ENCODE results near the gene SCNN1A. TPM values are rescaled to one million over a fixed set of nuclear protein-coding genes. Genes with fewer than 3 reads are reported as not detected.

SCNN1A gene
- total RNA-seq, 1 experiment from 2014 or later: 2.9 TPM

GRCh38 chr12:6424008-6424347 is 48.6 kb upstream of the SCNN1A start:
- H2AFZ ChIP-seq (ENCODE audit: low read length): 0 out of 2 replicates have a peak overlapping the region, but pooled peaks have one; percentile 6
- BruUV-seq (replicated peaks): no TSS peak

GRCh38 chr12:6423267-6424007 is 48.1 kb upstream of the SCNN1A start:
- POLR2A ChIA-PET (ENCODE audit: unreplicated experiment): no interaction called here
- Histone ChIP-seq H3K9ac (ENCODE audit: low read length) (no peak overlapping the region), H3F3A (ENCODE audit: low read length, unreplicated experiment) (no peaks in the 10 kb centered on the region), H3K9me3 (ENCODE audit: low read length) (no peaks in the 10 kb centered on the region), H3K27ac (ENCODE audit: low read length) (no peak overlapping the region), H3K4me3 (ENCODE audit: low read length) (no peak overlapping the region), H3K4me2 (ENCODE audit: low read length) (no peak overlapping the region), H3K27me3 (ENCODE audit: low read length) (no peaks in the 10 kb centered on the region), H2AFZ (ENCODE audit: low read length) (0 out of 2 replicates have a peak overlapping the region, but pooled peaks have one; percentile 6), H3K4me1 (ENCODE audit: insufficient read depth, low read length) (peaks cover 9% of the 10 kb centered on the region), H4K20me1 (ENCODE audit: low read length) (no peaks in the 10 kb centered on the region), H3K79me2 (ENCODE audit: low read length) (no peaks in the 10 kb centered on the region), H3K9me2 (replicated peaks; ENCODE audit: low read length) (no peaks in the 10 kb centered on the region), H3K36me3 (ENCODE audit: low read depth, low read length) (no peaks in the 10 kb centered on the region)
- TF ChIP-seq CTCF (conservative IDR thresholded peaks at IDR 0.05; ENCODE audit: low read depth, low read length) (peak; percentile 77), EZH2 (IDR thresholded peaks at IDR 0.05; ENCODE audit: low read length, unreplicated experiment) (no peak), EZH2phosphoT487 (IDR thresholded peaks at IDR 0.05; ENCODE audit: borderline replicate concordance, low read length) (no peak)
- peak; percentile 84 for DNase-seq
- intact Hi-C loops (cut with micrococcal nuclease): loop anchor here (1.0 to 5.0 kb wide), 4 partner anchors 42 to 134 kb away; partner anchors contain the start of genes GAPDH and IFFO1
- no TSS peak for BruUV-seq (replicated peaks)
- CTCF ChIA-PET: interaction anchor here (1.0 kb wide), 1 partner anchor 42 kb away, joined by 4 read pairs; no protein-coding TSS in a partner anchor
- peak; percentile 95 for ATAC-seq

More at GRCh38 chr12:6424008-6424347, 48.6 kb upstream of the SCNN1A start:
- H3K27me3 ChIP-seq (ENCODE audit: low read length): no peaks in the 10 kb centered on the region
- H3F3A ChIP-seq (ENCODE audit: low read length, unreplicated experiment): no peaks in the 10 kb centered on the region
- DNase-seq: no peak
- no peak for ATAC-seq
- TF ChIP-seq EZH2 (IDR thresholded peaks at IDR 0.05; ENCODE audit: low read length, unreplicated experiment): no peak
- no peak for TF ChIP-seq CTCF (conservative IDR thresholded peaks at IDR 0.05; ENCODE audit: low read depth, low read length)
- no peak for TF ChIP-seq EZH2phosphoT487 (IDR thresholded peaks at IDR 0.05; ENCODE audit: borderline replicate concordance, low read length)
- no peaks in the 10 kb centered on the region for H3K9me3 ChIP-seq (ENCODE audit: low read length)
- H3K36me3 ChIP-seq (ENCODE audit: low read depth, low read length): no peaks in the 10 kb centered on the region
- no peak overlapping the region for H3K4me3 ChIP-seq (ENCODE audit: low read length)
- H3K27ac ChIP-seq (ENCODE audit: low read length): no peak overlapping the region
- H3K79me2 ChIP-seq (ENCODE audit: low read length): no peaks in the 10 kb centered on the region
- POLR2A ChIA-PET (ENCODE audit: unreplicated experiment): no interaction called here
- H3K9ac ChIP-seq (ENCODE audit: low read length): no peak overlapping the region
- CTCF ChIA-PET: interaction anchor here (1.0 kb wide), 1 partner anchor 41 kb away, joined by 4 read pairs; no protein-coding TSS in a partner anchor
- intact Hi-C loops (cut with micrococcal nuclease): loop anchor here (5.0 kb wide), 2 partner anchors 108 to 133 kb away; partner anchors contain the start of genes GAPDH and IFFO1
- no peaks in the 10 kb centered on the region for H4K20me1 ChIP-seq (ENCODE audit: low read length)
- H3K4me2 ChIP-seq (ENCODE audit: low read length): no peak overlapping the region
- no peaks in the 10 kb centered on the region for H3K9me2 ChIP-seq (replicated peaks; ENCODE audit: low read length)
- peaks cover 9% of the 10 kb centered on the region for H3K4me1 ChIP-seq (ENCODE audit: insufficient read depth, low read length)

All from PC-3 (cell line).